ENCODE results near the gene PAX2.

- no peak for TF ChIP-seq CTCF (IDR thresholded peaks at IDR 0.05)
- no peak for TF ChIP-seq POLR2A (IDR thresholded peaks at IDR 0.05)
These were observed 28.3 kb downstream of the PAX2 start for GRCh38 chr10:100773646-100774045.
